ENCODE data around the gene SP140.
"Not testable (repeated sequence)": the region's sequence is repeated elsewhere in the genome, so short reads cannot be mapped to it uniquely, and the experiment has no call there.

SP140 gene

GRCh38 chr2:230295192-230295591, 69.7 kb downstream of the SP140 start:
- DNase-seq (ENCODE audit: low read depth) = no peak

DNA sequence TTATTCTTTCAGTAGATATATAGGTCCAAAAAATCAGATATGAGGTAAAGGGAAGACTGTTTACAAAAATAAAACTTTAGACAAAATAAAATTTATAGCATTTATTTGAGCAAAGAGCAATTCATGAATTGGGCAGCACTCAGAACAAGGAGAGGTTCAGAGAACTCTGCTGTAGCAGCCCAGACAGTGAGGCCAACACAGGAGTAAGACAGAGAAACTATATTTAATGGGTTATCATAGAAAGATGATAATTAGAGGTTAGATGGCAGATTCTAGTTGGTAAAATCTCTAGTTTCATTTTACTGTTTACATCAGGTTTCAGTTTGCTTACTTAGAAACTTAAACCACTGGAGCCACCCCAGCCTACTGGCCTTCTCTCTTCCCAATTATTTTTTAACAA, 71.4 kb downstream of the SP140 start:
- DNase-seq (ENCODE audit: low read depth) = no peak

DNA sequence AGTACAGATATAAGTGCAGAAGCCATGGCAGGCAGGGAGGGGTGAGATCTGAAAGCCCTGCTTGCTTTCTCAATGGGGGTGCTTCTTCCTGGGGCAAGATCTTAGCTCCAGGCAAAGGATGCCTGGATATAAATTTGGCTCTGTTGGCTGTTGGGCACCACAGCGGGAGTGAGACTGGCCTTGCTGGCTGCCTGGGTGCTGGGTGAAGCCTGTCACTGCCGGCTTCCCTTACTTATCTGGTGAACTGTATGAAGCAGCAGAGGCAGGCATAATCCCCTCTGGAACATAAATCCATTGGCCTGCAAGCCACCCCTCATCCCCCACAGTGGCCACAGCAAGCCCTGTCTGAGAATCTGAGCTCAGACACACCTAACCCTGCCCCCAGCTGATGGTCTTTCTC, 74.1 kb downstream of the SP140 start:
- no peak for DNase-seq (ENCODE audit: low read depth)

- DNase-seq (ENCODE audit: low read depth) = no peak
These were observed 80.1 kb downstream of the SP140 start for GRCh38 chr2:230305416-230306275.

DNA sequence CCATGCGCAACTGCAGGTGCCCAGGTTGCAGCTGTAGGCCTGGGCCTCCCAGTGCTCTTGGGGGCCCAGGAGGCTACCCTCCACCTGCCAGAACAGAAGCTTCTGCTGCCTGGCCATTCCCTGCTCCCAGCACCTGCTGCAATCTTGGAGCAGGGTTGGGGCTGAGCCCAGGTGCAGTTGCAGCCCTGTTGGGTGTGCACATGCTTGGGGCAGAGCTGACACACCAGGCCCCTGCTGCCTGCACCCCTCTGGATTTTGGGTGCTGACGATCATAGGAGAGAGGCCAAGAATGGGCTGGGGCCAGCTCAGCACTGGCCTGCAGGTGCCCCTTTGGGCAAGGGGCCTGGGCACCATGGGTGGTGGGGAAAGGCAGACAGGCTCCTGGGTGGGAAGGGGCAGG, 80.9 kb downstream of the SP140 start:
- no peak for DNase-seq (ENCODE audit: low read depth)

DNA sequence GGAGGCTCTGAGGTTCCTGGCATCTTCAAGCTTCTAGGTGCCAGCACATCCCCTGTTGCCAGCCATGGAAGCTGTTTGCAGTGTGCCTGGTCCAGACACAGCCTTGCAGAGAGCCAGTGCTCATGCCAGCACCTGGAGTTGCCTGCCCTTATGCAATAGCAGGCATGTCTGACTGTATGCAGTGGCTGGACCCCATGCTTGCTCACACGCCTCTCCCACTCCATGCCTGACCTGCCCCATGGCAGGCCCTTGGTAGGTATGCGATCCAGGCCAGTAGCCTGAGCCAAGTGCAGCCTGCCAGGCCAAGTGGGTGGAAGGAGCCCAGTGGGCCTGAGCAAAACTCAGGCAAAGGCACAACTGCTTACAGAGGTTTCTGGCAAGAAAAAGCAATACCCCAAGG, 81.9 kb downstream of the SP140 start:
- no peak for DNase-seq (ENCODE audit: low read depth)

DNA sequence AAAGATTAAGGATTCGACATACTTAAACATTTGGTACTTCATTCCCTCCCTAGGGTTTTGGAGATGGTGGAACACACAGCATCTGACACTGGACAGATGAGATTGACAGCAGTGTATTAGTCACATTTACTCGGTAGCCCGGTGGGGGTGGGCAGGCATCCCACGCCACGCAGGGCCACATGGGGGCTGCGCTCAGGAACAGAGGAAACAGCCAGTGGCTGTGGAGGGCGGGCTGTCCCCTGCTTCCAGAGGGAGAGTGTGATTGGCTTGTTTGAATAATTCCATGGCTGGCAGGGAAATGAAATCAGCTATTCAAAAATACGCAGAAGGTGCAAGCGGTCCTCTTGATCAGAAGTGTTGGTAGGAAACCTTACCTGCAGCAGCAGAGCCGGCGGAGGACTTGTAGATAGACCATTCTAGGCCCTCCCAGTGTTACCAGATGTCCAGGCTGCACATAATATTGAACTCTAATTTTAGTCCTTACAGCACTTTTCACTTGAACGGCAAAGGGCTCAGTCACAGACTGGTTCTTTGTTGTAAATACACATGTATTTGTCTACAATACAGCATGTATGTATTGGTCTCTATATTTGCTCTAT, 83.0 kb downstream of the SP140 start:
- DNase-seq (ENCODE audit: low read depth) = no peak

- not testable (repeated sequence) for DNase-seq (ENCODE audit: low read depth)
These were observed 85.3 kb downstream of the SP140 start for GRCh38 chr2:230310792-230311191.

GRCh38 chr2:230311634-230312033, 86.1 kb downstream of the SP140 start:
- DNase-seq (ENCODE audit: low read depth) = not testable (repeated sequence)

GRCh38 chr2:230312638-230313037, 87.1 kb downstream of the SP140 start:
- DNase-seq (ENCODE audit: low read depth) = peak; percentile 86

DNA sequence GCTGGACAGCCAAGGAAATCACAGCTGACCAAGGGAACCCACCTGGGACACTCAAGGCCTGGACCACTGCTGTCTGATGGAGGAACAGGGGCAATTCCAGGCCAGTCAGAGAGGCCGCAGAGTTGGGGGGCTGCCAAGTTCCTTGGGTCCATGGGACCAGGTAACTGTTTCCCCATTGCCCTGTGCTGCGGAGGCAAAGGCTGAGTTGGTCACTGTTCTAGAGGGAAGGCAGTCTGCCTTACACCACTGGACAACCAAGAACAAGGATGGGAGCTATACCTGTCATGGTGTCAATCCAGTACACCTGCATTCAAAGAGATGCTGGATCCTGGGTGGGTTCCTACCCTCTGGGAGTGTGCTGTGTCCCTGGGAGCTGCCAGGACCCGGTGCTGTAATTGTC, 91.8 kb downstream of the SP140 start:
- no peak for DNase-seq (ENCODE audit: low read depth)

- DNase-seq (ENCODE audit: low read depth) = no peak
These were observed 92.9 kb downstream of the SP140 start for GRCh38 chr2:230318190-230319121.

GRCh38 chr2:230319211-230319862, 93.8 kb downstream of the SP140 start:
- DNase-seq (ENCODE audit: low read depth) = no peak

DNA sequence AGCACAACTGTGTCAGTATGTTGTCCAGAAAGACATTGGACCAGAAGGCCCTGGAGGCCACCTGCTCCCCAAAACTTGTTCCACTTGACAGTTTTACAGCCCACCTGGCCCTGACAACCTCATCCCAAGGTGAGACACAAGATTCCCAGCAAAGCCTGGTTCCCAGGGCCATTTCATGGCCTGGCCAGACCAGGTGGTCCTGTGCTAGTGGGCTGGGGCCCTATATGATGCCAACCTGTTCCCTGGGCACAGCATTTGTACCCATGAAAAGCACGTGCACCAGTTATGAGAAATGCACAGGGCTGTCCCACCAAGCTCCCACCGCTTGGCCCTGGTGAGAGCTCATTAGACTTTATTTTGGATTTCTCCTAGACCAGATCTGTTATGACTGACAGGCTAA, 95.5 kb downstream of the SP140 start:
- no peak for DNase-seq (ENCODE audit: low read depth)

DNA sequence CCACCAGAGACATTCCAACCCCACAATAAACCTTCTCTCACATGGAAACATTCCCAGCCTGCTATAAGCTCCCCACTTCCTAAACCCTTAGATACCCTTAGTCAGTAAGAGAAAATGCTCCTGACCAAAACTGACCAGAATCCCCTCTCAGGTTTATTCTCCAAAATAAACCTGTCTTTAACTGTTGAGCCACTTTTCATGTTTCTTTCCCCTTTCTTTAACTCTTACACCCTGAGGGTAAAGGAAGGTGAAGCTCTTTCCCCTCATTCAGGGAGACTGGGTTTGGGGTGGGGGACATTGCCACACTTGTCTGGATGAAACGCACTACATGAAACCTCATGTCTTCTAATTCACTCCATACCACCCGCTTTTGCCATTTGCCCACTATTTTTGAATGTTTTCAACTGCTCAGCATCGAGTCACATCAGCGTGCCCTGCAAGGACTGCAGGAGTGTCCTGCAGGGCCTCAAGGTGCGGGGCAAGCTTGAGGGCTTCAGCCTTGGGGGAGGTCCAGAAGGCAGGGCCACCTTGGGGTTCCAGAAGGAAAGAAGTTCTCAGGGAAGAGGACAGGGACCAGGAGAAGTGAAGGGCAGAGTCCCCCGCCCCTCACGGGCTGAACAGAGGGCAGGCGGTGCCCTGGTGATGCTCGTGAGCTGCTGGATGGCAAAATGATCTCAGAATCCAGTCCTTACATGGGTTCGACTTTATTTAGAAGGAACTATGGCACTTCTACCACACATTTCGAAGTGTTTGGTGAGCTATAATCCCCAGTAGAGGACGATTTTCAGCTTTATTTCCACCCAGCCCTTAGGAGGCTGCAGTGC, 97.2 kb downstream of the SP140 start:
- DNase-seq (ENCODE audit: low read depth) = no peak

DNA sequence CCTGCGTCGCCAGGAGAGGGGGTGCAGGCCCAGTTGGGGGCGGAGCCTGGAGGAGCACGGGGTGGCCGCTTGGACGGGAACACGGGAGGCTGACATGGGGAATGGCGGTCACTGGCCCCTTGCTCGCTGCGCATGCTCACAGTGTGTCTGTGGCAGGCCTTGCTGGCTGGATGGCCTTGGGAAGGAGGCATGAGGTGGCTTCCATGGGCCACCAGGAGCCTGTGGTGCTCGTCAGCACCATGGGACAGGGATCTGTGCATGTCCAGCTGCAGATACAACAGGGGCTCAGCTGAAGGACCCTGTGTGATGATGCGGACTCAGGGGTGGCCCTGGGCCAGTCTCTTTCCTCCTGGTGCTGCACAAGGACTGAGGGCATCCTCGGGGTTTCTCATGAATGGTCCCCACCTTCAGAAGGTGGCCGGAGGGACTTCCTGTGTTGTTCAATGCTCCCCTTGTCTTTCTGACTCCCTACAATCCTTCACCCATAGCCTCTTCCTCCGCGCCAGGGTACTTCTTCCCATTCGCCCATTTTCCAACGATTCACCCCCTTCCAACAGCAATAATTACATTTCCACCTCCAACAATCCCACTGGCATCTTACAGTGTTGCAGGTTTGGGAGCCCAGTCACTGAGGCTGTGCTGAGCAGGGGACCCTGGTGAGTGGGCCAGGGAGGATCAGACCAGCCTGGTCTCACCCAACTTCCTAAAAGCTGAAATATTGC, 98.0 kb downstream of the SP140 start:
- DNase-seq (ENCODE audit: low read depth) = no peak

GRCh38 chr2:230324503-230324902, 99.0 kb downstream of the SP140 start:
- no peak for DNase-seq (ENCODE audit: low read depth)

DNA sequence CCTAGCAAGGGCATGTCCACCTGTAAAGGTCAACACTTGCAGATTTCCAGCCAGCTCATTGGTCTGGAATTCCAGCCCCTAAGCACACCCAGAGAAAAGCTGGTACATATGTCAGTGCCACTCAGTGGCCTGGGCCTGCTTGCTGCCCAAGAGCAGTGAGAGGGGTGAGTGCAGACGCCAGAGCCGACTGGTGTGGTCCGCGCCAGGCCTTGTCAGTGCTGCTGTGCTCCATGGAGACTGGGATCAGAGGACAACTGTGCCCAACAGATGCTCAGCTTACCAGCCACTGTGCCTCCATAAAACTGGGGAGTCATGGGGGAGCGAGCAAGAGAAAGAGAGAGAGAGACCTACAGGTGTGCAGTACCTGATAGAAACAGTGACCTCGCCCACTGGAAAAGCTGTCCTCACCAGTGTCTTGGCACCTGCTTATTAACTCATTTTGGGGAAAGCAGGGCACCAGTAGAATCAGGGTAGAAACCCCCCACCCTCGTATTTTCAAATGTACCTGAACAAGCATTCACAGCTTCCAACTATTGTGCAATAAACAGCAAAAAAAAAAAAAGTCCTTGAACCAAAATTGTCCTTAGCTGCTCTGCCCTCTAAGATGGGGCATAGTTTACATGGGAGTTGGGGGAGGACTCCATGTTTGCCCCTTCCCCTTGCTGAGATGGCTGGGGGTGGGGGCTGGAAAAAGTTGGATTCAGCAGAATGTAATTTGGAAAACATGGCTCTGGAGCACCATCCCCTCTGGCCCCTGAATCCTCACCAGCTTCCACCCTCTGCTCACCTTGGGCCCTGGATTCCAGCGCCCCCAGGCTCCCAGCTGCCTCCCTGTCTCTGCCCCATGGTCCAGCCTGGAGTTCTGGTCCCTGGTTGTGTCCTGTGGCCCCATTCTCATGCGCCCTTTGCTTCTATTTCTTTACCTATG, 100.0 kb downstream of the SP140 start:
- DNase-seq (ENCODE audit: low read depth) = no peak
